ENCODE data around the gene GRM4.

DNA sequence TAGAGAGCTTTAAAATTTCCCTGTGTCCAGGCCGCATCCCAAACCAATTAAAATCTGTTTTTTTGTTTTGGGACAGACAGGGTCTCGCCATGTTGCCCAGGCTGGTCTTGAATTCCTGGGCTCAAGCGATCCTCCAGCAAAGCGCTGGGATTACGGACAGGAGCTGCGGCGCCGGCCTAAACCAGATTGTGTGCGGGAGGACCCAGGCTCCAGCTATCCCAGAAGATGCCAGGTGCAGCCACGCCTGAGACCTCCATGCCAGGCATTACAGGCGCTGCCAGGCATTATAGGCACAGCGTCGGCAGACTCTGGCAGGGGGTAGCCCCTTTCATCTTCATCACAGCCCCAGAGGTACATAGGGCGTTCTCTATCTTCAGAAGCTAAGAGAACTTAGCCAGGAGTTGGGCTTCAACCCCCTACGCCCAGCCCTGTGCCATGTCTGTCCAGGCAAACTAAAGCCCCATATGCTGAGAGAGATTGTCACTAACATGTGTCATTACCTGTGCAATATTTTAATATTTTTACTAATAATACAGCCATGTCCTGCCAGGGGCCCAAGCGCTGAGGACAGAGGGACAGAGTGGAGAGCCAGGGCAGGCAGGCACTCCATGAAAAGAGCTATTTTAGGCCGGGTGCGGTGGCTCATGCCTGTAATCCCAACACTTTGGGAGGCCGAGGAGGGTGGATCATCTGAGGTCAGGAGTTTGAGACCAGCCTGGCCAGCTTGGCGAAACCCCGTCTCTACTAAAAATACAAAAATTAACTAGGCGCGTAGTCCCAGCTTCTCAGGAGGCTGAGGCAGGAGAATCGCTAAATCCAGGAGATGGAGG, 9.8 kb upstream of the GRM4 start:
- TF ChIP-seq, protein P1, sequence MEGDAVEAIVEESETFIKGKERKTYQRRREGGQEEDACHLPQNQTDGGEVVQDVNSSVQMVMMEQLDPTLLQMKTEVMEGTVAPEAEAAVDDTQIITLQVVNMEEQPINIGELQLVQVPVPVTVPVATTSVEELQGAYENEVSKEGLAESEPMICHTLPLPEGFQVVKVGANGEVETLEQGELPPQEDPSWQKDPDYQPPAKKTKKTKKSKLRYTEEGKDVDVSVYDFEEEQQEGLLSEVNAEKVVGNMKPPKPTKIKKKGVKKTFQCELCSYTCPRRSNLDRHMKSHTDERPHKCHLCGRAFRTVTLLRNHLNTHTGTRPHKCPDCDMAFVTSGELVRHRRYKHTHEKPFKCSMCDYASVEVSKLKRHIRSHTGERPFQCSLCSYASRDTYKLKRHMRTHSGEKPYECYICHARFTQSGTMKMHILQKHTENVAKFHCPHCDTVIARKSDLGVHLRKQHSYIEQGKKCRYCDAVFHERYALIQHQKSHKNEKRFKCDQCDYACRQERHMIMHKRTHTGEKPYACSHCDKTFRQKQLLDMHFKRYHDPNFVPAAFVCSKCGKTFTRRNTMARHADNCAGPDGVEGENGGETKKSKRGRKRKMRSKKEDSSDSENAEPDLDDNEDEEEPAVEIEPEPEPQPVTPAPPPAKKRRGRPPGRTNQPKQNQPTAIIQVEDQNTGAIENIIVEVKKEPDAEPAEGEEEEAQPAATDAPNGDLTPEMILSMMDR (conservative IDR thresholded peaks at IDR 0.05) = no peak
- TF ChIP-seq EZH2 (IDR thresholded peaks at IDR 0.05; ENCODE audit: low read depth) = no peak

All from PC-9 (cell line).